Measurements from ENCODE around the gene CTSG.

- no peak for TF ChIP-seq EZH2 (IDR thresholded peaks at IDR 0.05; ENCODE audit: insufficient read depth, poor library complexity, severe bottlenecking)
- no peak for TF ChIP-seq EZH2phosphoT487 (IDR thresholded peaks at IDR 0.05; ENCODE audit: insufficient read depth, low read depth)
Measured at GRCh38 chr14:24607635-24608514, 31.8 kb upstream of the CTSG start.

Measured in GM23248 (cell line).